ENCODE results near the gene PLXDC2. TPM values are rescaled to one million over a fixed set of nuclear protein-coding genes. Genes with fewer than 3 reads are reported as not detected.

PLXDC2 gene
- total RNA-seq, 2 donors from 2014 or later = 0.07 to 0.09 TPM

- no peak for ATAC-seq (replicated peaks in 1 of 2)
- H3K9me3 Mint-ChIP-seq = peaks cover 4% of the 10 kb centered on the region in 2 donors
- no peaks in the 10 kb centered on the region for H3K27me3 Mint-ChIP-seq (ENCODE audit: low read depth)
- no peak for DNase-seq
- no peaks in the 10 kb centered on the region for H3K4me1 Mint-ChIP-seq (ENCODE audit: low read depth)
- no peaks in the 10 kb centered on the region for H3K36me3 Mint-ChIP-seq (ENCODE audit: insufficient read depth in 2 of 2)
- no peak overlapping the region for H3K27ac Mint-ChIP-seq
- H3K4me3 Mint-ChIP-seq = no peak overlapping the region
Observed at GRCh38 chr10:20002657-20003056, 186.4 kb downstream of the PLXDC2 start.

DNA sequence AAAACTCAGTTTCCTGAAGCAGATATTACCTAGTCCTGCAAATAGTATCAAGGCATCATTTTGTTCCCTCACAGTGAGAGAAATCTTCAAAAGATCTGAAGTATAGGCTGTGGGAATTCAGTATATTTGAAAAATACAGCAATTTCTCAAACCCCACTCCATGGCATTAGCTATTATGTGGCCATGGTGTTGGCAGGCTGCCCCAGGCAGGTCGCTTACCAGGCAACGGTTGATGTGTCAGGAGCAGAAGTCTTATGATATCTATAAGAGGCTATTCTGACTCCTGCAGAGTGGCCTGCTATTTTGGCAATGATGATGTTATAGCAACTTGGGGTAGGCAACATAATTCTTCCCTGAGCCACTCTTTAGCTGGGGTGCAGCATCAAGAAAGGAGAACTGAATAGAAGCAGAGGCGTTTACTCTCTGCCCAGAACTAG is 187.9 kb downstream of the PLXDC2 start:
- no peaks in the 10 kb centered on the region for H3K4me1 Mint-ChIP-seq (ENCODE audit: low read depth)
- no peak overlapping the region for H3K27ac Mint-ChIP-seq
- H3K36me3 Mint-ChIP-seq (ENCODE audit: insufficient read depth in 2 of 2) = no peaks in the 10 kb centered on the region
- no peak for DNase-seq
- no peaks in the 10 kb centered on the region for H3K27me3 Mint-ChIP-seq (ENCODE audit: low read depth)
- peaks cover 2 to 4% of the 10 kb centered on the region in 2 donors for H3K9me3 Mint-ChIP-seq
- no peak for ATAC-seq (replicated peaks in 1 of 2)
- H3K4me3 Mint-ChIP-seq = no peak overlapping the region

GRCh38 chr10:20005638-20006037 is 189.4 kb downstream of the PLXDC2 start:
- no peak for ATAC-seq (replicated peaks in 1 of 2)
- no peaks in the 10 kb centered on the region for H3K36me3 Mint-ChIP-seq (ENCODE audit: insufficient read depth in 2 of 2)
- no peaks in the 10 kb centered on the region for H3K4me1 Mint-ChIP-seq (ENCODE audit: low read depth)
- H3K27me3 Mint-ChIP-seq (ENCODE audit: low read depth) = no peaks in the 10 kb centered on the region
- peaks cover 1 to 2% of the 10 kb centered on the region in 2 donors for H3K9me3 Mint-ChIP-seq
- H3K4me3 Mint-ChIP-seq = no peak overlapping the region
- no peak overlapping the region for H3K27ac Mint-ChIP-seq
- DNase-seq = no peak

DNA sequence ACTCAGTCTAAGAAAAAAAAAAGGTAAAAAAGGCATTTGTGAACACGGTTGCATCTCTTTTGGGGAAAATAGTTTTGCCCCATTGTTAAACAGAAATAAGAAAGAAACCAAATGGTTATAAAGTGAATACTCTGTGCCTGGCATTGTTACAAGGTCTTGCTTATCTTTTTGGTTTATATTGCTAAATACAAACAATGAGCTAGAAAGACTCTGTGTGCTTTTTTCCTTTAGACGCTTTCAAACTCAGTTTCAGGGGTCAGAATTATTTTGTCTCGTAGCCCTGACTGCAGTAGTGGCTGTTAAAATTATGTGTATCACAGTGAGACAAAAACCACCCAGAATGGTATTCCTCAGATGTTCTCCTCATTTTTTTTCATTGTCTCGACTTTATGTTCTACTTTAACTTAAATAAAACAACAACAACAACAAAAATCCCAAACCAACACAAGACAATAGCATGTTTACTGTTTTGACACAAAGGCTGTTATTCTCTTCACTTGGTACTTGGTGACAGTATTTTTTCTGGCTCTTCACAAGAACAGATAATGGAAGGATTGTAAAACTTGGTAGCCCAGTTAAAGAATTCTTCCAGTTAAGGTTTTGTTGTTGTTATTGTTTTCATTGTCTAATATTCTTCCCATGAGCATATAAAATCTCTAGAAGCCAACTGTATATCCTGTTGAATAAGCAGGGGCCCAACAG is 190.1 kb downstream of the PLXDC2 start:
- H3K4me3 Mint-ChIP-seq = no peak overlapping the region
- ATAC-seq (replicated peaks in 1 of 2) = no peak
- no peaks in the 10 kb centered on the region for H3K27me3 Mint-ChIP-seq (ENCODE audit: low read depth)
- DNase-seq = no peak
- peaks cover 1 to 2% of the 10 kb centered on the region in 2 donors for H3K9me3 Mint-ChIP-seq
- H3K4me1 Mint-ChIP-seq (ENCODE audit: low read depth) = no peaks in the 10 kb centered on the region
- H3K27ac Mint-ChIP-seq = no peak overlapping the region
- no peaks in the 10 kb centered on the region for H3K36me3 Mint-ChIP-seq (ENCODE audit: insufficient read depth in 2 of 2)

GRCh38 chr10:20007426-20007825 is 191.2 kb downstream of the PLXDC2 start:
- H3K4me1 Mint-ChIP-seq (ENCODE audit: low read depth) = no peaks in the 10 kb centered on the region
- peaks cover 1% of the 10 kb centered on the region in 2 donors for H3K9me3 Mint-ChIP-seq
- H3K27me3 Mint-ChIP-seq (ENCODE audit: low read depth) = no peaks in the 10 kb centered on the region
- ATAC-seq (replicated peaks in 1 of 2) (no peak), DNase-seq (no peak)
- no peak overlapping the region for H3K4me3 Mint-ChIP-seq
- H3K27ac Mint-ChIP-seq = no peak overlapping the region
- no peaks in the 10 kb centered on the region for H3K36me3 Mint-ChIP-seq (ENCODE audit: insufficient read depth in 2 of 2)

DNA sequence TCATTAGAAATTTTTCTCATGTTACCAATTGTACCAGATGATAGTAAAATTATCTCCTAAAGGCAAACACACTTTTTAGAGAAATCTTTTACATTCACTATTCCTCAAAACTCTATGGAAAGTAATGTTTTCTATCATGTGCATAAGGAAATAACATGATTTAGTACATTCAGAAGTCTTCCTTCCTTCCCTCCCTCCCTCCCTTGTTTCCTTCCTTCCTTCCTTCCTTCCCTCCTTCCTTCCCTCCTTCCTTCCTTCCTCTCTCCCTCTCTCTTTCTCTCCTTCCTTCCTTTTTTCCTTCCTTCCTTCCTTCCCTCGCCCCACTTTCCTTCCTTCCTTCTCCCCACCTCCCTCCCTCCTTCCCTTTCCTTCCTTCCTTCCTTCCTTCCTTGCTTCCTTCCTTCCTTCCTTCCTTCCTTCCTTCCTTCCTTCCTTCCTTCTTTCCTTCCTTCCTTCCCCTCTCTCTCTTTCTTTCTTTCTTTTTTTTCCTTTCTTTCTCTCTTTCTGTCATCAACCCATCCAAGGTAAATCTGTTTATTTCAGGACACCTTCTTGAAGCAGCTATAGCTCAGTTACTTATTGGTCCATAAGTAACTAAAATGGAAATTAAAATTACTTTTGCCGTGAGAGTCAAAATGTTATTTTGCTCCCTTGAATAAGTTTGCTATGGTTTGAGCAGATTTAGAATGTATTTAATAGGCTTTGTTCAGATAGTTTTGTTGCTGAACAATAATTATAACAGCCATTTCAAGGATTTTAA is 197.9 kb downstream of the PLXDC2 start:
- H3K27ac Mint-ChIP-seq = peak overlapping the region; percentile 55
- no peaks in the 10 kb centered on the region for H3K27me3 Mint-ChIP-seq (ENCODE audit: low read depth)
- H3K36me3 Mint-ChIP-seq (ENCODE audit: insufficient read depth in 2 of 2) = no peaks in the 10 kb centered on the region
- H3K4me1 Mint-ChIP-seq (ENCODE audit: low read depth) = no peaks in the 10 kb centered on the region
- H3K9me3 Mint-ChIP-seq = peaks cover 1 to 3% of the 10 kb centered on the region in 2 donors
- ATAC-seq (replicated peaks in 1 of 2) (no peak), DNase-seq (no peak)
- no peak overlapping the region for H3K4me3 Mint-ChIP-seq

- ATAC-seq (replicated peaks in 1 of 2) (no peak), DNase-seq (no peak)
- Mint-ChIP-seq H3K27ac (no peak overlapping the region), H3K9me3 (peaks cover 1 to 4% of the 10 kb centered on the region in 2 donors), H3K27me3 (ENCODE audit: low read depth) (no peaks in the 10 kb centered on the region), H3K4me1 (ENCODE audit: low read depth) (no peaks in the 10 kb centered on the region), H3K36me3 (ENCODE audit: insufficient read depth in 2 of 2) (no peaks in the 10 kb centered on the region), H3K4me3 (no peak overlapping the region)
Observed at GRCh38 chr10:20017961-20018360, 201.7 kb downstream of the PLXDC2 start.

GRCh38 chr10:20020677-20021076 is 204.4 kb downstream of the PLXDC2 start:
- ATAC-seq (replicated peaks in 1 of 2) (no peak), DNase-seq (no peak)
- H3K27me3 Mint-ChIP-seq (ENCODE audit: low read depth) = no peaks in the 10 kb centered on the region
- no peaks in the 10 kb centered on the region for H3K36me3 Mint-ChIP-seq (ENCODE audit: insufficient read depth in 2 of 2)
- H3K27ac Mint-ChIP-seq = no peak overlapping the region
- no peak overlapping the region for H3K4me3 Mint-ChIP-seq
- H3K4me1 Mint-ChIP-seq (ENCODE audit: low read depth) = no peaks in the 10 kb centered on the region
- H3K9me3 Mint-ChIP-seq = peaks cover 1 to 6% of the 10 kb centered on the region in 2 donors

DNA sequence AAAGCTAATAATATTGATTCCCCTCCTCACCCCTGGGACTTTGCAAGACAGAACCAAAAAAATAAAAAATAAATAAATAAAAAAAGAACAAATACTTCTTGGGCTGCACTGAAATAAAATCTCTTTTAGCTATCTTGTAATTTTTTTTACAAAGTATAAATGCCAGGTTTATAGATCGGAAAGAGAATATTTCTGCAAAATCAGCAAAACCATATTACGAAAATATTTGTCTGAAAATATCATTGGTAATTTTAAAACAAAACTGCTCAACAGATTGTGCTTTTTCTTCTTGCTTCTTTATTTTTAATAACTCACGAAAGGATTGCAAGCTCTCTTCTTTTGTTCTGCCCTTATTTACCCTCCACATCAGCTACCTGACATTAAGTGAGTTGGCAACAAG is 213.3 kb downstream of the PLXDC2 start:
- DNase-seq (no peak), ATAC-seq (replicated peaks in 1 of 2) (no peak)
- no peak overlapping the region for H3K4me3 Mint-ChIP-seq
- no peaks in the 10 kb centered on the region for H3K4me1 Mint-ChIP-seq (ENCODE audit: low read depth)
- H3K27me3 Mint-ChIP-seq (ENCODE audit: low read depth) = no peaks in the 10 kb centered on the region
- H3K36me3 Mint-ChIP-seq (ENCODE audit: insufficient read depth in 2 of 2) = peaks cover 0 to 2% of the 10 kb centered on the region in 2 donors
- peaks cover 1 to 5% of the 10 kb centered on the region in 2 donors for H3K9me3 Mint-ChIP-seq
- no peak overlapping the region for H3K27ac Mint-ChIP-seq

GRCh38 chr10:20033476-20033875 is 217.2 kb downstream of the PLXDC2 start:
- no peak for ATAC-seq (replicated peaks in 1 of 2)

GRCh38 chr10:20034732-20035131 is 218.5 kb downstream of the PLXDC2 start:
- no peaks in the 10 kb centered on the region for H3K27me3 Mint-ChIP-seq (ENCODE audit: low read depth)
- no peak for DNase-seq
- H3K9me3 Mint-ChIP-seq = peaks cover 1 to 5% of the 10 kb centered on the region in 2 donors
- no peak overlapping the region for H3K4me3 Mint-ChIP-seq
- H3K4me1 Mint-ChIP-seq (ENCODE audit: low read depth) = no peaks in the 10 kb centered on the region
- no peak overlapping the region for H3K27ac Mint-ChIP-seq
- peaks cover 0 to 2% of the 10 kb centered on the region in 2 donors for H3K36me3 Mint-ChIP-seq (ENCODE audit: insufficient read depth in 2 of 2)
- ATAC-seq (replicated peaks in 1 of 2) = no peak

More at GRCh38 chr10:20033476-20033875, 217.2 kb downstream of the PLXDC2 start:
- Mint-ChIP-seq H3K27ac (no peak overlapping the region), H3K27me3 (ENCODE audit: low read depth) (no peaks in the 10 kb centered on the region), H3K9me3 (peaks cover 1 to 5% of the 10 kb centered on the region in 2 donors), H3K36me3 (ENCODE audit: insufficient read depth in 2 of 2) (peaks cover 0 to 2% of the 10 kb centered on the region in 2 donors), H3K4me3 (no peak overlapping the region), H3K4me1 (ENCODE audit: low read depth) (no peaks in the 10 kb centered on the region)
- no peak for DNase-seq

- Mint-ChIP-seq H3K27me3 (ENCODE audit: low read depth) (no peaks in the 10 kb centered on the region), H3K9me3 (peaks cover 0 to 3% of the 10 kb centered on the region in 2 donors), H3K4me3 (no peak overlapping the region), H3K27ac (no peak overlapping the region), H3K36me3 (ENCODE audit: insufficient read depth in 2 of 2) (no peaks in the 10 kb centered on the region), H3K4me1 (ENCODE audit: low read depth) (no peaks in the 10 kb centered on the region)
- DNase-seq (no peak), ATAC-seq (replicated peaks in 1 of 2) (no peak)
Observed at GRCh38 chr10:20040012-20040411, 223.8 kb downstream of the PLXDC2 start.

- no peaks in the 10 kb centered on the region for H3K27me3 Mint-ChIP-seq (ENCODE audit: low read depth)
- no peak for ATAC-seq (replicated peaks in 1 of 2)
- peaks cover 0 to 3% of the 10 kb centered on the region in 2 donors for H3K9me3 Mint-ChIP-seq
- no peaks in the 10 kb centered on the region for H3K36me3 Mint-ChIP-seq (ENCODE audit: insufficient read depth in 2 of 2)
- DNase-seq = no peak
- no peak overlapping the region for H3K27ac Mint-ChIP-seq
- H3K4me1 Mint-ChIP-seq (ENCODE audit: low read depth) = no peaks in the 10 kb centered on the region
- no peak overlapping the region for H3K4me3 Mint-ChIP-seq
Observed at GRCh38 chr10:20041931-20042330, 225.7 kb downstream of the PLXDC2 start.

Measured in activated T-cell treated with anti-CD3 and anti-CD28 coated beads, Interleukin-2, amount 50 U/mL, for 72 hours (primary cell).